Measurements from ENCODE around the gene RBM25. TPM values are rescaled to one million over a fixed set of nuclear protein-coding genes. Genes with fewer than 3 reads are reported as not detected.

Gene RBM25
- total RNA-seq, 120 experiments from 2014 or later = 73.2 to 124 (median 94.5) TPM

Other genes with a start within 250 kb of the RBM25 start
- gene DPF3, start 164.4 kb upstream of the RBM25 start, total RNA-seq = 10 to 100 TPM; 11.7 to 36.8 (median 19.0) TPM
- gene DCAF4, start 132.1 kb upstream of the RBM25 start, total RNA-seq = 10 to 100 TPM in 119 of 120 experiments, 1 to 10 TPM in 1; 7.9 to 32.3 (median 20.1) TPM
- 10 to 100 TPM; 21.3 to 38.9 (median 28.9) TPM for gene ZFYVE1, start 31.4 kb upstream of the RBM25 start, total RNA-seq
- gene PSEN1, start 78.0 kb downstream of the RBM25 start, total RNA-seq = 100 to 1,000 TPM in 44 of 120 experiments, 10 to 100 TPM in 76; 53.3 to 206 (median 92.7) TPM
- 10 to 100 TPM in 118 of 120 experiments, 1 to 10 TPM in 2; 4.4 to 80.4 (median 28.9) TPM for gene PAPLN, start 179.0 kb downstream of the RBM25 start, total RNA-seq